Activated naive CD4-positive, alpha-beta T cell (primary cell): Measurements from ENCODE around the gene RPS23.

Experiments
- DNase-seq, 4 experiments: peaks; one replicate each; lab custom pipeline; 2025; lab: John Stamatoyannopoulos, UW

Gene RPS23

DNA sequence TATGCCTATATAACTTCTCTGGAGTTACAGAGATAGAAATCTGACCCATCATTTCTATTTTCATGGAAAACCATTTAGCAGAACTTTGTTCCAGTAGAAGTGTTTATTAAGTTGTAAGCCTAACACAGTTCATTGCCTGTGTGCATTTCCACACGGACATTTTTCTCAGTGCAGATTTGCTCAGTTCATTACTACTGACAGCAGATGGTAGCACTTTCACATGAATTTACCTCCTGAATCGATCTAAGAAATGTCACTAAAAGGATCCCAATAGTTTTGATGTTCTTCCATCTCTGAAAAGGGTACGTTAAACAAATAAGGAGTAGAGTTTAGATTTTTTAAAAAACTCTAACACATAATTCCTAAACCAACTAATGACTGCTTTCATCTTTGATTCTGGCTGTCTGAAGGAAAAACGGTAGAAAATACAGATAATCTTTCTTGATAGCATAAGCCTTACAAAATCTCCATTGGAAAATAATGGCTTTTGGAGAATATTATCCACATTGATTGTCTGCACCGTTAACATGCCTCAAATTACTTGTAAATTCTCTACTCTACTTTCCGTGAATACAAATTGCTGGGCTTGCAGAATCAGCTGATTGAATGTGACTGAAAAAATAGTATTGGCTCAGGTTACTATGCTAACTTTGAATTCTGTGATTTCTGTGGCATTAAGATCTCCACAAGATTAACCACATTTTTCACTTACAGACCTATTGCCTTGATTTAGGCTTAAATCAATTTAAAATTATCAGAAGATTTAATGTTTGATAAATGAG lies 33.1 kb downstream of the RPS23 start:
- no peak for DNase-seq

GRCh38 chr5:82244151-82244550 lies 34.0 kb downstream of the RPS23 start:
- DNase-seq = no peak

DNA sequence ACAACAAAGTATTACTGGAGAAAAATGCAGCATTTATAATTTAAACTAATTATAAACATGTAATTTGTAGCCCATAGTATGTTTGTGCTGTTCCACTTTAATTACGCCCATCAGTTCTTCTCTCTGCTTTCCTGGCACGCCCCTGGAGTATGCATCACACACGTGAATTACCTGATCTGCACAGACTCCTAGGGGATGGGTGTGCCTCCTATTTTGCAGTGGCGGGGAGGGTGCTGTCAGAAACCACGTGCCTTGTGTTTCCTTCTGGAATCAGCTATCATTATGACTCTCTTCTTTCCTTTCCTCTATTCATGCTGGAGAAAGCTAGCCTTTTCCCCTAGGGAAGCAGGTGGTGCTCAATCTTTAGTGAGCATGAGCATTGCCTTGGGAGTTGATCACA lies 43.3 kb downstream of the RPS23 start:
- DNase-seq = no peak

- peak; percentile 1 to 29 (median 4) for DNase-seq
Observed at GRCh38 chr5:82225525-82226172, 52.5 kb downstream of the RPS23 start.
